NB4 (cell line): ENCODE measurements around the gene AFF1.
A peak's percentile ranks its signal among the peaks of the same experiment; 100 is the strongest.
"Not testable (repeated sequence)": the region's sequence is repeated elsewhere in the genome, so short reads cannot be mapped to it uniquely, and the experiment has no call there.

Experiments used
- DNase-seq: peaks from one replicate; pipeline ENCODE4 v3.0.0; 2010; ENCODE audit warnings: low read depth
- H3K4me3 ChIP-seq: one replicate; pipeline ENCODE4 v1.5.1; 2011; ENCODE audit warnings: mild to moderate bottlenecking, low read depth, low read length, moderate library complexity
- CTCF ChIP-seq: IDR thresholded peaks from one replicate; pipeline ENCODE4 v1.5.1; 2012; ENCODE audit warnings: low read depth, low read length
- MYC ChIP-seq: IDR thresholded peaks from 2 replicates; pipeline ENCODE4 v1.6.1; 2011; ENCODE audit warnings: low read depth, low read length
- POLR2A ChIP-seq: IDR thresholded peaks from 2 replicates; pipeline ENCODE4 v1.6.1; 2011; ENCODE audit warnings: mild to moderate bottlenecking; ENCODE audit not compliant: insufficient read length; ENCODE audit errors: extremely low read depth
- TF ChIP-seq, protein P1 (sequence below): IDR thresholded peaks from 2 replicates; pipeline ENCODE4 v1.6.1; 2011; ENCODE audit warnings: low read depth, low read length

The AFF1 gene

DNA sequence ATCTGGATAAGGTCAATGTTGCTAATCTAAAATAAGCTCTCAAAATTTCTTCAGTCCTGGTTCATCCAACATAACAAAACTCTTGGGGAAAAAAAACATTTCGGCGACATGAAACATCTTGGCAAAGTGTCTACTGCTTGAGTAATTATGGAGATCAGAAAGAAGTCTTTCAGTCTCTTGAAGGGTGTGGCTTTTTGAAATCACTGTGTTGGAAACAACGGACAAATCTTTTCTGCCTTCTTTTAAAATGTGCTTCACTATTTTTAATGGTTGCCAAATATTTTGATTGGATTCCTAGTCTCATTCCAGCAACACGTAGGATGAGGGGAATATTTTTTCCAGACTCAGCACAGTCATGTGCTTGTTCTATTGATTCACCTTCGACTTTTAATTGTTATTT is 147.0 kb downstream of the AFF1 start:
- TF ChIP-seq MYC (no peak), CTCF (no peak), POLR2A (no peak)
- TF ChIP-seq, protein P1, sequence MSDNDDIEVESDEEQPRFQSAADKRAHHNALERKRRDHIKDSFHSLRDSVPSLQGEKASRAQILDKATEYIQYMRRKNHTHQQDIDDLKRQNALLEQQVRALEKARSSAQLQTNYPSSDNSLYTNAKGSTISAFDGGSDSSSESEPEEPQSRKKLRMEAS: no peak

GRCh38 chr4:87085732-87086131 is 150.9 kb downstream of the AFF1 start:
- DNase-seq, H3K4me3 ChIP-seq: not testable (repeated sequence)

More for the DNA sequence above, 147.0 kb downstream of the AFF1 start:
- DNase-seq: no peak
- H3K4me3 ChIP-seq: no peak overlapping the region

DNA sequence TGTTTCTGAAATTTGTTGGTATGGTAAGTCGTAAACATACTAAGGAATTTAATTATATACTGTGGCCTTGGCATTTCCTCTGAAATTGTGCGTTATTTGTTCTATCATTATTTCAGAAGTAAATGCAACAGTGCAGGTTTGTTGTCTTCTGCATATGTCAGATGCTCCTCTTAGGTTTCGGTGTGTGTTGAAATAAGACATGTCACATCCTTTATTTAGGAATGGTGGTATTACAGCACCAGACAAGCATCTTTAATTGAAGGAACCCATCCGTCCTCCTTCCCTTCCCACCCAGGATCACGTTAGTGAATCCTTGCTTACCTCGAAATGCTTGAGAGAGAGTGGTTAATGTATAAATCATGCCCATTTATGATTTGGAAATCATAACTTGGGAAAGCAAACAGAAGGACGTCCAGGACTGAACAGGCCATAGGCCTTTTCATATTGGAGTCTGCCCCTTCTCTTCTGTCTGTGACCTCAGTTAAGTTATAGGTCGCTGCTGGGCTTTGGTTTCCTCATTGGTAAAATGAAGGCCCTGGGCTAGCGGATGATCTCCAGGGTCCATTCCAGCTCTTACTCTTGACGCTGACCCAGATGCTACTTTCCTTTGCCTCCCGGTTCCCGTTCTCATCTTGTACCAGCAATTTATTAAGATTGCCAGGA is 151.5 kb downstream of the AFF1 start:
- H3K4me3 ChIP-seq: no peak overlapping the region
- TF ChIP-seq MYC (no peak), CTCF (no peak), POLR2A (no peak)
- TF ChIP-seq, protein P1: no peak
- no peak for DNase-seq

GRCh38 chr4:87087015-87087414 is 152.2 kb downstream of the AFF1 start:
- TF ChIP-seq POLR2A (no peak), MYC (no peak), CTCF (no peak)
- TF ChIP-seq, protein P1: no peak
- DNase-seq: no peak

DNA sequence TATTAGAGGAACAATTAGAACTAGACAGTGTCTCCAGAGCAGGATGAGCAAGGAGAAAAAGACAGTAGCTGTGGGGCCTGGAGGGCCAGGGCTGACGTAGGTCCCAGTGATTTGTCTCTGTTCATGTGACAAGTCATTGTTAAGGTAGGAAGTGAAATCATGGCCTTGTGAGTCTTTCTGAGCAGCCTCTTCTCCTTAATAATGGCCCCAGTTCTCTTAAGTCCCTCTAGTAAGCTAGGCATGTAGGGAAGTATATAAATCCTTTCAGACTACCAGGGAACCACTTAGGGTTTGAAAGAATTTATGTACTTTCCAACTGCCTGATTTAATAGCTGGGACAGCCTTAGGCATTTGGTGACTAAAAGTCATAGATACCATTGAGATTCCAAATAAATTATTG is 152.6 kb downstream of the AFF1 start:
- no peak overlapping the region for H3K4me3 ChIP-seq
- no peak for TF ChIP-seq MYC
- TF ChIP-seq CTCF: no peak
- TF ChIP-seq, protein P1: no peak
- TF ChIP-seq POLR2A: no peak
- no peak for DNase-seq

More at GRCh38 chr4:87087015-87087414, 152.2 kb downstream of the AFF1 start:
- H3K4me3 ChIP-seq: no peak overlapping the region

- peak; percentile 46 for DNase-seq
- TF ChIP-seq MYC: no peak
- TF ChIP-seq, protein P1: no peak
- TF ChIP-seq POLR2A: no peak
- TF ChIP-seq CTCF: no peak
- no peak overlapping the region for H3K4me3 ChIP-seq
Measured at GRCh38 chr4:87088186-87088585, 153.4 kb downstream of the AFF1 start.
